G401 (cell line): ENCODE measurements around the gene SULT1A2. TPM values are rescaled to one million over a fixed set of nuclear protein-coding genes. Genes with fewer than 3 reads are reported as not detected.

ENCODE experiments used
- total RNA-seq: library from RNA; depleted of rRNA; stranded (reverse); fragments of >200 nt; shearing (Covaris generic); gene quantifications from 2 replicates; pipeline ENCODE4 v1.2.3, GENCODE V29; 2014; rRNA removed

SULT1A2 gene
- total RNA-seq, 1 experiment from 2014 or later: not detected

Other genes with a start within 250 kb of the SULT1A2 start
- gene NPIPB6, start 233.5 kb downstream of the SULT1A2 start, total RNA-seq: 1.4 TPM in 1 of 2 replicates, not detected in the other
- 276 and 428 TPM in 2 replicates for gene EIF3CL, start 193.2 kb downstream of the SULT1A2 start, total RNA-seq
- gene NPIPB7, start 124.7 kb downstream of the SULT1A2 start, total RNA-seq: not detected in 2 replicates
- 50.2 and 62.7 TPM in 2 replicates for gene CLN3, start 105.0 kb downstream of the SULT1A2 start, total RNA-seq
- 0.10 and 0.18 TPM in 2 replicates for gene APOBR, start 102.4 kb downstream of the SULT1A2 start, total RNA-seq
- not detected in 2 replicates for gene IL27, start 90.2 kb downstream of the SULT1A2 start, total RNA-seq
- gene NUPR1, start 58.1 kb downstream of the SULT1A2 start, total RNA-seq: 113 and 153 TPM in 2 replicates
- 14.6 and 19.3 TPM in 2 replicates for gene SGF29, start 43.1 kb downstream of the SULT1A2 start, total RNA-seq
- 32.2 and 38.8 TPM in 2 replicates for gene SULT1A1, start 13.0 kb upstream of the SULT1A2 start, total RNA-seq
- not detected in 2 replicates for gene NPIPB8, start 41.0 kb upstream of the SULT1A2 start, total RNA-seq
- gene EIF3C, start 114.4 kb upstream of the SULT1A2 start, total RNA-seq: 714 and 797 TPM in 2 replicates
- gene NPIPB9, start 154.7 kb upstream of the SULT1A2 start, total RNA-seq: 0.41 TPM in 1 of 2 replicates, not detected in the other
- 44.6 and 55.1 TPM in 2 replicates for gene ATXN2L, start 225.9 kb upstream of the SULT1A2 start, total RNA-seq
- gene TUFM, start 249.3 kb upstream of the SULT1A2 start, total RNA-seq: 98.3 and 136 TPM in 2 replicates